GM21825 (cell line): Measurements from ENCODE around the gene DIO3.
"Not testable (repeated sequence)": the region's sequence is repeated elsewhere in the genome, so short reads cannot be mapped to it uniquely, and the experiment has no call there.

Experiments used
- ATAC-seq: cut with Tn5 transposase; IDR thresholded peaks from one replicate; pipeline ENCODE4 v1.9.1; 2021; ENCODE audit warnings: mild to moderate bottlenecking, moderate library complexity; ENCODE audit not compliant: unreplicated experiment

Gene DIO3

DNA sequence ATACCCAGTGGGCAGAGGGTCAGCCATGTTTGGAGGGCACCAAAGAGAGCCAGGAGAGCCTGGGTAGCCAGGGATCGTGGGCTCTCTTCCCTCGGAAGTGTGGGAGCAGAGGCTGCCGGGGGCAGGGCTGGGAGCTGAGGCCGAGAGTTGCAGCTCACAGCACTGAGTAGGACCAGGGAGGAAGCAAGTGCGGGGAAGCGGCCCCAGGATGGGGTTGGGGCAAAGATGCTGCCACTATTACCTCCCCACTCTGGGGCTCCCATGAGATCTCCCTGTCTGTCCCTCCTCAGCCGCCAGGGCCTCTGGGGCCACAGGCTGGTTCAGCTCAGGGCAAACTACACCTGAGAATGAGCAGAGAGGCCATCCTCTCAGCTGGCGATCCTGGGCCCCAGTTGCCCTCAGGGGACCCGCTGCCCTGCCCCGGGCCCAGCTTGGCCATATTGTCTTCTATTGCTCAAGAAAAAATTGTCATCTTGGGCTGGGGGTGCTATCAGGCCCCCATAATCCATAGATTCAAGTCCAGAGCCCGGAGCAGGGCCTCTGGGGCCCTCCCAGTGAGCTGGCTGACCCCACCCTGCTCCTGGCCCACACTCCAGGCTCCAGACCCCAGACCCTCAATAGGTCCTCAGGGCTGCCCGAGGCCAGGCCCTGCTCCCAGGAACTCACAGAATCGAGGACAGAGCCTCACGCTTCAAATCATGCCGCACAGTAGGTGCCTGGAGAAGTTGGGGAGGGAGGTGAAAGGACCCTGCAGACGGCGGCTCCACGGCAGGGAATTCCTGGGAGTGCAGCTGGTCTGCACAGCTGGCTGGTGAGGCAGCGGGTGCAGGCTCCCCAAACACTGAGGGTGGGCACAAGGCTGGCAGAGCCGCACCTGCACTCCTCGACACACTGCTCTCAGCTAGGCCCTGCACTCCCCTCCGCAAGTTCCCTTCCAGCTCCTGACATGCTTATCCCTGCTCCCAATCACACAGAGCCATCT is 20.5 kb upstream of the DIO3 start:
- no peak for ATAC-seq

- ATAC-seq, result no peak
Measured at GRCh38 chr14:101542391-101542790, 18.9 kb upstream of the DIO3 start.

GRCh38 chr14:101543814-101544213 is 17.5 kb upstream of the DIO3 start:
- ATAC-seq, result no peak

- no peak for ATAC-seq
Measured at GRCh38 chr14:101544550-101544949, 16.7 kb upstream of the DIO3 start.

DNA sequence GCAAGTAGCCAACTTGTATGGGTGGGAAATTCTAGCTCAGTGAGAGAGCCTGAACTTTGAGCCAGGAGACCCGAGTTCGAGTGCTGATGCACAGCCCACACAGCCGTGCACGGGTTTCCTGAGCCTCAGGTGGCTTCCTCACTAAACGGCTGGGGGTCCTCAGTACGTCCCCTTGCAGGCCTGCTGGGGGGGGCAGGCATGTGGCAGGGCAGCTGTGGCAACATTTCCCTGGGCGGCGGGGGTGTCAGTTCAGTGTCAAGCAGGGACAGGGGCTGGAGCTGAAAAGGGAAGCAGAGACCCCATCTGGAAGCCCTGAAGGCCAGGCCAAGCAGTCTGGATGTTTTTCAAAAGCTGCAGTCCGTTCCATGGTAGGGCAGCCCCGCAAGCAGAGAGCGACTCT is 14.6 kb upstream of the DIO3 start:
- no peak for ATAC-seq

DNA sequence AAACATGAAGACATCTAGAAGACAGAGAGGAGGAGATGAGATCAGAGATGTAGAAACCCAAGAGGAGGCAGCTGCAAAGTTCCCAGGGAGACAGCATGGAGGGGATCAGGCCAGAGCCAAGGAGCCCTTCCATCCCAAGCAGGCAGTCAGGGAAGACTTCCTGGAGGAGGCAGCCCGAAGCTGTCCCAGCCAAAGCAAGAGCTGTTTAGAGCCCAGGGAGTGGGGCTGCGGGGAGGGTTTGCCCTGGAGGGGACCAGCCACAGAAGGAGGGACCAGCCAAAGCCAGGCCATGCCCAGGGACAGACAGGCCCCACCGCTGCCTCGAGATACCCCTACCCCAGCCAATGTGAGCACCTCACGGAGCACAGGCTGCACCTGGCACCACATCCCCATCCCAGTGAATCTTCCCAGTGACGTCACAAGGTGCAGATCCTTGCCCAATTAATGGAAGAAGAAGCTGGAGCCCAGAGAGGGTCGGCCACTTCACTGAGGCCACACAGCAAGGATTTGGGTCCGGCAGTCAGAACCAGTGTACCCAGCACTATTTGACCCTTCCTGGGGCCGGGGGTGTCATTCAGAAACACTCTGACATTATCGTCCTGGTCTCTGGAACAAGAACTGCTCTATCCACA is 14.1 kb upstream of the DIO3 start:
- ATAC-seq, result no peak

DNA sequence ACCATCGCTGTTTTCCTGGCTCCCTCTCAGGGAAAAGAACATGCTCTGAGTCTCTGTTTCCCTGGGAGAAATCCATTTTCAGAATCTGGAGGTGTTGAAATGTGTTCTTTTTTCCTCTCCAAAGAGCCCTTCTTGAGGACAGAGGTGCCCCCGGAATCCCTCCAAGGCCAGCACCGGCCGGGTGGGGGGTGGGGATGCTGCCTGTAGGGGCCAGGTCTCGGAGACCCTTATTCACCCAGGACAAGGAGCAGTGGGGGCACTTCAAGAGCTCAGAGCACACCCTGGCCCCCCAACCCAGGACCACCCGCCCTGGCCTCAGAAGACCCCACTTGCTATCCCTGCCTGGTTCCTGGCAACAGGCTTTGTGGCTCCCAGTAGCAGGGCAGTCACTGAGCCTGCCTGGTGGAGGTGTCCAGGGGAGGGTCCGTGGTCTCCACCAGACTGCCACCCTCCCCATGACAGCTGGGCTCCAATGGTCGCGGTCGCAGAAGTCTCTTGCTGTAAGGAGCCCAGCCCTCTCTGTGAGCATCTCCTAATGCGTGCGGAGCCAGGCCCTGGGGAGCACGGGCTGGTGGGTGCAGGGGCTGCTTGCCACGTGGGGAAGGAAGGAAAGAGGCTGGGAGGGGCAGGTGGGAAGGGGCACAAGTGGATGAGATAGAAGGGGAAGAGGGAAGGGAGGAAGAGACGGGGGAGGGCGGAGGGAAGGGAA is 13.2 kb upstream of the DIO3 start:
- no peak for ATAC-seq

- no peak for ATAC-seq
Measured at GRCh38 chr14:101548710-101549109, 12.6 kb upstream of the DIO3 start.

- no peak for ATAC-seq
Measured at GRCh38 chr14:101549154-101549553, 12.1 kb upstream of the DIO3 start.

DNA sequence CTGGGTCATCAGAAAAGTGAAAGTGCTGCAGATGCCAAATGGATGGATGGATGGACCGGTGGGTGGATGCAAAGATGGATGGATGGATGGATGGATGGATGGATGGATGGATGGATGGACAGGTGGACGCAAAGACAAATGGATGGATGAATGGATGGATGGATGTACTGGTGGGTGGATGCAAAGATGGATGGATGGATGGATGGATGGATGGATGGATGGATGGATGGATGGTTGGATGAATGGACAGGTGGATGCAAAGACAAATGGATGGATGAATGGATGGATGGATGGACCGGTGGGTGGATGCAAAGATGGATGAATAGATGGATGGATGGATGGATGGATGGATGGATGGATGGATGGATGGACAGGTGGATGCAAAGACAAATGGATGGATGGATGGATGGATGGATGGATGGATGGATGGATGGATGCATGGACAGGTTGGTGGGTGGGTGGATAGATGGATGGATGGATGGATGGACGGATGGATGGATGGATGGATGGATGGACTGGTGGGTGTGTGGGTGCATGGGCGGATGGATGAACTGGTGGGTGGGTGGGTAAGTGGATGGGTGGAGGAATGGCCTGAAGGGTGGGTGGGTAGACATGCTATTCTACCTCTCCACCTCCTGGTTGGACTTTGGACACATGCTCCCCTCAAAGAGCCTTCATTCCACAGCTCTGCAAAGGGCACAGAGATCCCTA is 10.9 kb upstream of the DIO3 start:
- ATAC-seq, result not testable (repeated sequence)

- ATAC-seq, result no peak
Measured at GRCh38 chr14:101551729-101552595, 9.3 kb upstream of the DIO3 start.

DNA sequence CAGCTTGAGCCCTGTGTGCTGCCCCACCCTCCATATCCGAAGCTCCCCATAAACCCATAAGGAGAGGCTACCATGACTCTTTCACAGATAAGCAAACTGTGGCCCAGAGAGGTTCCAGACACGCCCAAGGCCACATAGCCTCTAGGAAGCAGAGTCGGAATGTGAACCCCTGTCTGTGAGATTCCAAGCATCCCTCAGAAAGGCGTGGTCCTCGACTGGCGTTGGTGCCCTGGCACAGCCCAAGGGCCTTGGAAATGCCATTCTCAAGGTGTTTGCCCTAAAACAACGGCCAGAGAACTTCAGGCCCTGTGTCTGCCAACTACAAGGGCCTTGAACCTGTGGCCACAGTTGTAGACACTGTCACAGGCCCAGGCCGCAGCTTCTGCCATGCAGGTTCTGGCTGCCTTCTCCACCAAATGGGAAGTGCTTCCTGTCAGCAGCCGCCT is 8.5 kb upstream of the DIO3 start:
- no peak for ATAC-seq

DNA sequence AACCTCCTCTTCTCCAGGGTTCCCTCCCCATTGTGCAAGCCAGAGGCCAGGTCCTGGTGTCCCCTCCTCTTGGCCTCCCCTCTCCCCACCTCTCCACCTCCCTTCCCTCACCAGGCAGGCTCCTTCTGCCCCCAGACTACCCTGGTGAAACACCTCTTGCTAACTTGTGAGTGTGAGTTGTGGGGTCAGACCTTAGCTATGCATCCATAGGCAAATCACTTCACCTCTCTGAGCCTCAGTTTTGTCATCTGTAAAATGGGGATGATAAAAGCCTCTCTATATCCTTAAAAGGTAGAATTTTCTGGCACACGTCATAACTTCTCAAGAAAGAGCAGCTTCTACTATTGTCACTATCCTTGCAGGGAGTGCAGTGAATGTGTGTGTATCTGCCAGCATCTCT is 7.9 kb upstream of the DIO3 start:
- no peak for ATAC-seq

DNA sequence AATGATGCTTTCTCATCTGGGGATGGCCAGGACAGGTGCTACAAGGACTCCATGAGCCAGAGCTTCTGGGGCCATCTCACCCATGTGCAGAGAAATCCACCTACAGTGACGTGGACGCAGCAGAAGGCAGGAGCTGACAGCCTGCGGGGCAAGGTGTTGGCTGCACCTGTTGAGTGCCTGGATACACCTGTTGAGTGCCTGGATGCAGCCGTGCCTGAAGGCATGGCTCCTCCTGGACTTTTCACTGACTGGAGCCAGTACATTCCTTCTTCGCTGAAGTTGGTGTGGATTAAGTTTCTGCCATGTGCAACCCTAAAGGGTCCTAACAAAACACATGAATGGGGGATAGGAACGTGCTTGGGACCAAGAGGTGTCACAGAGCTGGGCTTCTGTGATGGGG is 7.4 kb upstream of the DIO3 start:
- no peak for ATAC-seq

- no peak for ATAC-seq
Measured at GRCh38 chr14:101554991-101555668, 6.2 kb upstream of the DIO3 start.

DNA sequence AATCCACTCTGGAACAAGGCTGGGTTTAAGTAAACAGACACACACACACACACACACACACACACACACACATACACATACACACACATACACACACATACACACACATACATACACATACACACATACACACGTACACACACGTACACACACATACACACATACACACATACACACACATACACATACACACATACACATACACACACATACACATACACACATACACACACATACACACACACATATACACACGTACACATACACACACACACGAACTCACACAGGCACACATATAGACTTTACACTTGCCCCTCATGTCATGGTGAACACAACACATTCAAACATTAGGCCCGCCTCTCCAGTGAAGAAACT is 5.6 kb upstream of the DIO3 start:
- not testable (repeated sequence) for ATAC-seq

DNA sequence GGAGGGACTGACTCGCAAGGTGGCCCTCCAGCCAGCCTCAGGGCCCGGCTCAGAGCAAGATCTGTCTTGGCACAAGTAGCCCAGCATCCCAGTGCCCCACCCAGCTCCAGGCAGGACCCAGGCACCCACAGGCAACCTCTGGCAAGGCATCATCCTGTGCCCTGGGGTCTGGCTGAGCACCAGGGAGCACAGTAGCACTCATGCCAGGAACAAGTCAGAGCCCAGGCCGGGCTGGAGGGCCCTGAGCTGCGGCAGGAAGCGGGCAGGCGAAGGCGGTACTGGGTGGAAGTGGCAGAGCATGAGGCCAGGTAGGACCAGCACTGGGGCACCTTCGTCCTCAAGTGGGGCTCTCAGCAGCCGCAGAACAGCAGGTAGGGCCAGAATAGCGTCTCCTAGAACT is 5.2 kb upstream of the DIO3 start:
- no peak for ATAC-seq

DNA sequence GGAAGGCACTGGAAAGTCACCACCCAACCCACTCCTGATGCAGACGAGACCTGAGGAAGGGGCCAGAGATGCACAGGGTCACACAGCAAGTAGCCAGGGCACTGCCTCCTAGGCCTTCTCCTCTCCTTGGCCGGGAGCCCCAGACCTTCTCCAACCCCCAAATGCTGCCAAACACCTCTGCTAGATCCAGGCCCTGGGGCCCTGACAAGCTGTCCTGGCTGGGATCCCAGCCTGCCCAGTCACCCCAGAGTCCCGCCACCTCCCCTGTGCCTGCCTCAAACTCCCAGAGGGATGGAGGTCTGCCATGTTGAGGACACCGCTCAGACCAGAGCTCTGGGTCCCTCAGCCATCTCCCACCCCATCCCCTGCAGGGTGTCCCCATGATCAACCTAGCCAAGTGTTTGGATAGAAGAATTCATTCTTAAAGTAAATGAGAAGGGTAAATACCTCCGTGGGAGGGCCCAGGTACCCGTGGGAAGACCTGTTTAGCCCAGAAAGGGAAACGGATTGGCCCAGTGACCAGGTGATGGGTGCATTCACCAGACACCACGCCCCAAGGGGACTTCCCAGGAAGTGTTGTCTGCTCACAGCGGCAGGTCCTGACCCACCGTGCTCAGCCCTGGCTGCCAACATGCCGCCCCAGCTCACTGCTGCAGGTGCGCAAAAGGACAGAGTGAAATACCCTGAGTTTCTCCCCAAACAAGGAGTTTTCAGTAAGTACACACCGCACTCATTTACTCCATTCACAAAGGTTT is 4.6 kb upstream of the DIO3 start:
- no peak for ATAC-seq

DNA sequence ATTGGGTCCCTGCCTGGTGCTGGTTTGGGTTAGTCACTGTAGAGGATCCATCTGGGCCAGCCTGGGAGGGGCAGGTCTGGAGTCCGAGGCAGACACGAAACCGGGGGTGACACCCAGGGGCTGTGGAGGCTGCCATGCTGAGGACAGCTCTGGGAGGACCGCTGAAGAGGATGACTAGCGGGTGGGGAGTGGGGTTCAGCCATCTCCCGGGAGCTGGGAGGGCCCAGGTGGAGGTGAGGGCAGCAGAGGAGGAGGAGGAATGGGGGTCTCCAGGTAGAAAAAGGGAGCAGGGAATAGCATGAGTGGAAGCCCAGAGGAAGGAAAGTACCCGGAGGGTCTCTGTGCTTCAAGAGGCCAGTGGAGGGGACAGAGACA is 4.0 kb upstream of the DIO3 start:
- ATAC-seq, result no peak
